Activated T-cell treated with anti-CD3 and anti-CD28 coated beads, Interleukin-2, amount 50 U/mL, for 4 hours (primary cell): ENCODE data around the gene EXD3. TPM values are rescaled to one million over a fixed set of nuclear protein-coding genes. Genes with fewer than 3 reads are reported as not detected.

Experiments used
- ATAC-seq, 2 donors: fragments of 200-7000 bp; cut with Tn5 transposase; one replicate each; pipeline ENCODE4 v1.10.0; 2021
- DNase-seq: peaks from one replicate; pipeline ENCODE4 v3.0.0-alpha.2; 2020
- H3K27me3 Mint-ChIP-seq: one replicate; pipeline ENCODE4 v1.8.0; 2021; ENCODE audit warnings: low read depth, mixed read lengths
- H3K36me3 Mint-ChIP-seq: one replicate; pipeline ENCODE4 v1.8.0; 2022; ENCODE audit warnings: mixed read lengths; ENCODE audit not compliant: insufficient read depth
- H3K4me1 Mint-ChIP-seq: one replicate; pipeline ENCODE4 v1.8.0; 2021; ENCODE audit warnings: low read depth, mixed read lengths
- H3K4me3 Mint-ChIP-seq: one replicate; pipeline ENCODE4 v1.8.0; 2021; ENCODE audit warnings: mild to moderate bottlenecking, moderate library complexity, mixed read lengths
- H3K9me3 Mint-ChIP-seq: one replicate; pipeline ENCODE4 v1.8.0; 2021; ENCODE audit warnings: mixed read lengths
- total RNA-seq, 3 donors: library from RNA; stranded (reverse); gene quantifications; one replicate each; pipeline ENCODE4 v1.2.1, GENCODE V29; 2021

Gene EXD3
- total RNA-seq, 3 donors from 2014 or later, result 1.7 to 2.8 (median 2.5) TPM

DNA sequence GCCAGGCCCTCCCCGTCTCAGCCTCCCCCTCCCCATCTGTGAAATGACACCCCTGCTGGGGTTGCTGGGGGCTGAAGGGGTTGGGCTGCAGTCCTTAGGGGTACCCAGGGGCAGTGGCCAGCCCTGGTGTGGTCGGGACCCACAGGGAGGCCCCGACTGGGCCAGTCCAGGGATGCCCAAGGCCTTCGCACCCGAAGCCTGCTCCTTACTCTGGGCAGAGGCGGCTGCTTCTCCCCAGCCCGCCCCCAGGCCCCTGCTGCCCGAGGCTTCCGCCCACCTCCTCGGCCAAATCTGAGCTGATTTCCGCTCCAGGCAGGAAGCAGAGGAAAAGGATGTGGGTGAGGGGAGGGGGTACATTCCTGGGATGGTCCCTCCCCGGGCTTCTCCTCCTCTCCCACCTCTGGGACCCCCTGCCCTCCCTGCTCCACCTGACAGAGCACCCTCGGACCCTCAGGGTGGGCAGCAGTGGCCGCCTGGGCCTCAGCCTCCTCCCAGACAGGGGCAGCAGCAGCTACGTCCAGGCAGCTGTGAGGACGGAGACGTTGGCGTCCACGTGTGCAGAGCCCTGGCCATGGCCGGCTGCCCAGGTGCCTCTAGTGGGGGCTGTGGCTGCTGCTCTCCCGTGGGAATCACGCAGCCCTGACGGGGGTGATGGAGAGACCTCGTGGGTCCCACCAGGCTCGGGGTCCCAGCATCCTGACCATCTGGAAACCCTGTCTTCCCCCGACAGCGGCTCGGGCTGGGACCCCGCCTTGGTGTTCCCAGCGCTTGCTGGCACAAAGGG is 116.7 kb downstream of the EXD3 start:
- ATAC-seq, result no peak

DNA sequence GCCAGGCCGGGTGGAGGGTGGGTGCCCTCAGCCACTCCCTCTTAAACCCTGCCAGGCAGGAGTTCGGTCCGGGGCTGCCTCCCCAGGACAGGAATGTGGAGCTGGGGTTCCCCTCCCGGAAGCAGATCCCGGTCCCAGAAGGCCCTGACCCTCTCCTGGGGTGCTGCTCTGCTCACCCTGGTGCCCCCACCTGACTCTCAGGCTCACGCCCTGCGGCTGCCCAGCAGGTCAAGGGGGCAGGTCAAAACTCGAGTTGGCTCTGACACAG is 117.2 kb downstream of the EXD3 start:
- no peak for ATAC-seq
- Mint-ChIP-seq H3K4me3 (no peak overlapping the region), H3K9me3 (no peaks in the 10 kb centered on the region), H3K4me1 (peaks cover 9% of the 10 kb centered on the region), H3K27me3 (peaks cover 1% of the 10 kb centered on the region), H3K36me3 (no peaks in the 10 kb centered on the region)
- DNase-seq, result no peak

More for the DNA sequence above, 116.7 kb downstream of the EXD3 start:
- H3K4me1 Mint-ChIP-seq, result peaks cover 7% of the 10 kb centered on the region
- no peak for DNase-seq
- no peaks in the 10 kb centered on the region for H3K9me3 Mint-ChIP-seq
- no peaks in the 10 kb centered on the region for H3K27me3 Mint-ChIP-seq
- H3K4me3 Mint-ChIP-seq, result no peak overlapping the region
- H3K36me3 Mint-ChIP-seq, result no peaks in the 10 kb centered on the region

DNA sequence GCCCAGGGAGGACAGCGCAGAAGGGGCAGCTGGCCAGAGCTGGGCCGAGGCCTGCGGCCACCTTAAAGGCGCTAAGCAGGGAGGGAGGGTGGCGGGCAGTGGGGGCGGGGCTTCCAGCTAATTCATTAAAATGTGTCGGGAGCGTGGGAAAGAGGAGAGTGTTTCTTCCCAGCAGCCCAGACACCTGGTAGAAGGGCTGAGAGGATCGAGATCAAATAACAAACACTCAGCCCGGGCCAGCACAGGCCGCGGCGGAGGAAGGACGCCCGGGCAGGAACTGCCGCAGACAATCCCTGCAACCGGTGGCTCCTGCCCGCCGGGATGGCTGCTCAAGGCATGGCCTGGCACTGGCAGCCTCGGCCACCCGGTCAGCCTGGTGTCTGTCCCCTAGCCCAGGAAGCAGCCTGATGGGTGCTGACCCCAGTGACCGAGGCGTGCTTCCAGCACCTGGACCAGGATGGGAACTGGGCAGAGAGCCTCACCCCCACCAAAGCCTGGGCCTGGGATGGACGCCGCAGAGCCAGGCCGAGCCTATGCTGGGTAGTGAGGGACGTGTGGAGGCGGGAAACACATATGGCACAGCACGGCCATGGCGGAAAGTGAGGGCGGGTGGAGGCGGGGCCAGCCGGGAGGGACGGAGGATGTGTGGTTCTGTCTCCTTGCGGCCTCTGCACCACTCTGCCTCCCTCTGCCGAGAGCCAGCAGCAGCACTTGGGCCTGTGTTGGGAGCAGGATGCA is 117.7 kb downstream of the EXD3 start:
- DNase-seq (peak; percentile 49), ATAC-seq (peak; percentile 28 to 29)
- no peaks in the 10 kb centered on the region for H3K36me3 Mint-ChIP-seq
- H3K4me1 Mint-ChIP-seq, result peaks cover 11% of the 10 kb centered on the region
- peaks cover 3% of the 10 kb centered on the region for H3K27me3 Mint-ChIP-seq
- no peaks in the 10 kb centered on the region for H3K9me3 Mint-ChIP-seq
- H3K4me3 Mint-ChIP-seq, result no peak overlapping the region

GRCh38 chr9:137304383-137305059 is 118.4 kb downstream of the EXD3 start:
- peaks cover 14% of the 10 kb centered on the region for H3K4me1 Mint-ChIP-seq
- no peaks in the 10 kb centered on the region for H3K36me3 Mint-ChIP-seq
- no peaks in the 10 kb centered on the region for H3K9me3 Mint-ChIP-seq
- no peak for ATAC-seq
- H3K27me3 Mint-ChIP-seq, result peaks cover 7% of the 10 kb centered on the region
- DNase-seq, result no peak
- no peak overlapping the region for H3K4me3 Mint-ChIP-seq

DNA sequence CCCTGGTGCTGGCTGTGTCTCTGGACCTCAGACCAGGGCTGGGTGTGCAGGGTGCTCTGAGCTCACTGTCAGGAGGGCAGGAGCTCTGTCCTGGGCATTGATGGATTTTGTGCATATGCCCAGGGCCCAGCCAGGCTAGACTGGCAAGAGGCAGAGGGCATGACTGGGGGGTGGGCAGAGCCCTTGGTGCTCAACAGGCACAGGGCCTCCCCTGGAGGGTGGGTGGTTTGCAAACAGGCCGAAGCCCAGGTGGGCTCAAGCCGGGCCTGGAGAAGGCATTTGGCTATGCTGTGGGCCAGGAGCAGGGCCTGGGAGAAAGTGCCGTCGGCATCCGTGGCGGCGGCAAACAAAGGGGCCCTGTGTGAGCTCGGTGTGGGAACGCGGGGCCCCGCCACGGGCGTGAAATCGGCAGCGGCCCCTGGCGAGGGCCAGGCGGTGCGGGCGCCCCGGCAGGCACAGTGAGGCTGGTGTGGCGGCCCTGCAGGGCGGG is 119.0 kb downstream of the EXD3 start:
- peak overlapping the region; percentile 16 for H3K4me3 Mint-ChIP-seq
- DNase-seq (no peak), ATAC-seq (no peak)
- no peaks in the 10 kb centered on the region for H3K9me3 Mint-ChIP-seq
- peaks cover 14% of the 10 kb centered on the region for H3K4me1 Mint-ChIP-seq
- no peaks in the 10 kb centered on the region for H3K36me3 Mint-ChIP-seq
- peaks cover 7% of the 10 kb centered on the region for H3K27me3 Mint-ChIP-seq

- Mint-ChIP-seq H3K36me3 (no peaks in the 10 kb centered on the region), H3K27me3 (peaks cover 11% of the 10 kb centered on the region), H3K4me3 (peak overlapping the region; percentile 24), H3K9me3 (no peaks in the 10 kb centered on the region), H3K4me1 (peaks cover 14% of the 10 kb centered on the region)
- DNase-seq, result no peak
- ATAC-seq, result no peak
Measured at GRCh38 chr9:137303151-137303892, 119.6 kb downstream of the EXD3 start.

DNA sequence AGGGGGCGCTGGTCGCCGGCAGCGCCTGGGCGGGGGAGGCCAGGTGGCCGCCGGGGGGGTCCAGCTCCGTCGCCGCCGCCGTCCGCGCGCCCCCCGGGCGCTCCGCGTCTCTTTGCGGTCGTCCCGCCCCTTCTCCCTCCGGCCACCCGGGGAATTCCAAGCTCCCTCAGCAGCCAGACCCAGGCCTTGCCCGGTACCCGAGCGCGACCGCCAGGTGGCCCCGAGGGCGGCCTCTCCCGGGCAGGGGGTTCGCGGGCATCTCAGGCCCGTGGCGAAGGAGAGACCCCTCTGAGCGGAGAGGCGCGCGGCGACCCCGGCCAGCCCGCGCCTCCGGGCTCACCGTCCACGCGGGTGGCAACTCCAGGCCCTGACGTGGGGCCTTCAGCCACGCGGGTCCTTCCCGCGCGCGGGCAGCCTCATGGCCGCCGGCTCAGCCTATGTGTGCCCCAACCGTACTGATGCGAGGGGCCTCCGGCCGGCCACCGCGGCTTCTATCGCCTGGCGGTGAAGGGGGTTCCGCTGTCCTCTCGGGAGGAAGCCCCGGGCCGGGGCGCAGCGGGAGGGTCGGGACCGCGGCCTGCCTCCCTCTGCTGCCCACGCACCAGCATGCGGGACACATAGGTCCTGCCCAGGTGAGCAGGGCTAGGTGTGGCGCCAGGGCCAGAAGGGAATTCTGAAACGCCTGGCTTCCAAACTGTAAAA is 120.4 kb downstream of the EXD3 start:
- DNase-seq, result no peak
- Mint-ChIP-seq H3K4me3 (no peak overlapping the region), H3K27me3 (peaks cover 11% of the 10 kb centered on the region), H3K9me3 (no peaks in the 10 kb centered on the region), H3K4me1 (peaks cover 14% of the 10 kb centered on the region), H3K36me3 (no peaks in the 10 kb centered on the region)
- ATAC-seq, result peak; percentile 46

DNA sequence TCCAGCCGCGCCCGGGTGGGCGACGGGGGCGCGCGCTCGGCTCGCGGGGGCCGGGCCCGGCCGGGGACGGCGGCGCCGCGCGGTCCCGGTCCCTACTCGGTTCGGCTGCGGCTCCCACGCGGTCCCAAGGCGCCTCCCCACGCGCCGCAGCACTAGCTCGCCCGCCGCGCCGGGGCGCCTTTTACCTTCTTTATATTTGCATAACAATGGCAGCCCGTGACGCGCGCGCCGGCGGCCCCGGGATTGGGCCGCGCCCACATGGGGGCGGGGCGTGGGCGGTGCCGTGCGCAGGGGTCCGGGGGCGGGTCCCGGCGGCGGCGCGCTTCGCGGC is 120.9 kb downstream of the EXD3 start, which contains the start of gene NRARP:
Gene NRARP, minus strand, starts transcription at position 154 of the 331 bp plus-strand sequence. CDS start 343 bp downstream, outside the sequence.
- Mint-ChIP-seq H3K4me1 (peaks cover 14% of the 10 kb centered on the region), H3K4me3 (peak within 1 kb of the TSS; percentile 63), H3K9me3 (no peaks in the 10 kb centered on the region), H3K36me3 (no peaks in the 10 kb centered on the region), H3K27me3 (peaks cover 15% of the 10 kb centered on the region)
- ATAC-seq, result peak; percentile 83 to 85
- peak; percentile 94 for DNase-seq

DNA sequence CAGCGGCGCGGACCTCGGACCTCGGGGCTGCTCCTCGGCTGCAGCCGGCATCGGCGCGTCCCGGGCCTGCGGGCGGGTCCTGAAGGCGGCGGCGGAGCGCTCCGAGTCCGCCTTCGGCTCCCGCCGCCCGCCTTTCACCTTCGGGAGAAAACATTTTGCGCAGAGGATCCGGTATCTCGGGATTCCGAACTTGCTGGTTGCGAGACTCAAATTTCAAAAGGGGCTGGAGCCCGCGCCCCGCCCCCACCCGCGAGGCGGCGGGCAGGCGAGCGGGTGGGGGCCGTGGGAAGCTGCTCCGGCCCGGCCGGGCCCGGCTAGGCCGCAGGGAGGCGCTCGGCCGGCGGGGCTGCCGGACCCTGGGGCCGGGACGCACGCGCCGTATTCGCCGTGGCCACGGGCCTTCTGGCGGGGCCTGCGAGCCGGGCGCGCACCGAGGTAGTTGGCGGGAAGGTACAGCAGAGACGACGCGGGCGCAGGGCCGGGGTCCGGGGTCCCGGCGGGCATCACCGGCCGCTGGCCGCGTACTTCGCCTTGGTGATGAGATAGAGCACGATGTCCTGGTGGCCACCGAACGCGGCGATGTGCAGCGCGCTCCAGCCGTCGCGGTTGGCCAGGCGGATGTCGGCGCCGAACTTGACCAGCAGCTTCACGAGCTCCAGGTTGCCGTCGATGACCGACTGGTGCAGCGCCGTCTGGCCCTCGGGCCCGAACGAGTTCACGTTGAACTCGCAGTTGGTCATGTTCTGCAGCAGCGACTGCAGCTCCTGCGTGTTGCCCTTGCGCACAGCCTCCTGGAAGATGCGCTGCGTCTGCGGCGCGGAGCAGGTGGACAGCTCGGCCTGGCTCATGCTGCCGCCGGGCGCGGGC is 121.6 kb downstream of the EXD3 start:
- peak overlapping the region; percentile 78 for H3K4me3 Mint-ChIP-seq
- H3K27me3 Mint-ChIP-seq, result peaks cover 23% of the 10 kb centered on the region
- DNase-seq, result no peak
- H3K36me3 Mint-ChIP-seq, result no peaks in the 10 kb centered on the region
- peaks cover 20% of the 10 kb centered on the region for H3K4me1 Mint-ChIP-seq
- peak in 1 of 2 donors; percentile 32 for ATAC-seq
- no peaks in the 10 kb centered on the region for H3K9me3 Mint-ChIP-seq

DNA sequence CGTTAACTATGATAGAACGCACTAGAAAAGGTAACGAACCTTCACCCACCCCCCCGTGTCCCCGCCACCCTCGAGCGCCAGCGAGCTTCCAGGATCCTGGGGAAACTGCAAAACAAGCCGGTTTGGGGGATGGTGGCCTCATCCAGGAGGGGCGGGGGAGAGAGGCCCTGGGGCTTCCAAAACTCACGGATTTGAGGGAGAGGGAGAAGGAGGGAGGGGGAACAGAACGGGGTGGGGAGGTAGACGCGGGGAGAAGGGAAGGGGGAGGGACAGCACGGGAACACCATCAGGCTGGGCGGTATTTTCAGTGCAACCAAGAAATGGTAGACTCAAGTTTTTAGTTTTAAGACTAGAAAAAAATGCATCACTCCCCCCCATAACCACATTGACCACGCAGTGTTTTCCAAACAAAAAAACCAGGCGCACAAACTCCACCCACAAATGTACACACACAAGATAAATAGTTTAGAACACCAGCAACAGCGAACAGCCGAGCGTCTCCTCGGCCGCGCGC is 122.3 kb downstream of the EXD3 start:
- no peaks in the 10 kb centered on the region for H3K36me3 Mint-ChIP-seq
- H3K4me3 Mint-ChIP-seq, result peak overlapping the region; percentile 78
- ATAC-seq, result no peak
- peaks cover 19% of the 10 kb centered on the region for H3K4me1 Mint-ChIP-seq
- H3K9me3 Mint-ChIP-seq, result no peaks in the 10 kb centered on the region
- H3K27me3 Mint-ChIP-seq, result peaks cover 23% of the 10 kb centered on the region
- DNase-seq, result no peak

GRCh38 chr9:137299938-137300337 is 123.0 kb downstream of the EXD3 start:
- Mint-ChIP-seq H3K27me3 (peaks cover 23% of the 10 kb centered on the region), H3K9me3 (no peaks in the 10 kb centered on the region), H3K4me3 (peak overlapping the region; percentile 54), H3K4me1 (peaks cover 13% of the 10 kb centered on the region), H3K36me3 (no peaks in the 10 kb centered on the region)
- DNase-seq (no peak), ATAC-seq (no peak)

GRCh38 chr9:137299203-137299565 is 123.8 kb downstream of the EXD3 start:
- DNase-seq, result no peak
- Mint-ChIP-seq H3K4me1 (peaks cover 16% of the 10 kb centered on the region), H3K4me3 (no peak overlapping the region), H3K9me3 (no peaks in the 10 kb centered on the region), H3K27me3 (peaks cover 28% of the 10 kb centered on the region), H3K36me3 (no peaks in the 10 kb centered on the region)
- ATAC-seq, result no peak
